Right lobe of liver (tissue), 4 donors: ENCODE results near the gene AK3.

ENCODE experiments used
- CTCF ChIP-seq, 4 donors: fragments of 200-600 bp in 3 of 4; fragments of 450-650 bp in 1 of 4; IDR thresholded peaks; one replicate each; pipeline versions ENCODE4 v1.5.1 to v1.8.0; 2016 to 2022; ENCODE audit warnings: antibody characterized with exemption in 4 of 4, mild to moderate bottlenecking in 2 of 4
- POLR2A ChIP-seq: fragments of 450-650 bp; IDR thresholded peaks from one replicate; pipeline ENCODE4 v1.6.1; 2017; ENCODE audit warnings: antibody characterized with exemption, mild to moderate bottlenecking
- donor health status: DM: no; HTN: no; CAD: no.
- donor health status: DM: no; HTN: no; CAD: no.
- donor health status: DM: no; HTN: yes; CAD: no.

- TF ChIP-seq CTCF (IDR thresholded peaks at IDR 0.05) (no peak), POLR2A (no peak)
These were observed 50.9 kb downstream of the AK3 start for GRCh38 chr9:4690144-4690543.
